Right atrium auricular region (tissue), 2 donors: ENCODE measurements around the gene NUDC. TPM values are rescaled to one million over a fixed set of nuclear protein-coding genes. Genes with fewer than 3 reads are reported as not detected.
A peak's percentile ranks its signal among the peaks of the same experiment; 100 is the strongest.

Source experiments
- DNase-seq: peaks from one replicate; pipeline ENCODE4 v3.0.0-alpha.2; 2019; ENCODE audit warnings: low spot score
- H3K27ac ChIP-seq, 2 donors: fragments of 200-600 bp; sonication (generic); 1 replicate in 1 of 2; 2 replicates in 1 of 2; pipeline ENCODE4 v1.5.1; 2016 to 2019
- H3K27me3 ChIP-seq, 2 donors: fragments of 200-600 bp; sonication (generic); one replicate each; pipeline versions ENCODE4 v1.5.1 to v1.6.0; 2017 to 2019
- H3K36me3 ChIP-seq: fragments of 200-600 bp; sonication (generic); one replicate; pipeline ENCODE4 v1.5.1; 2016
- H3K4me1 ChIP-seq, 2 donors: fragments of 200-600 bp; sonication (generic); one replicate each; pipeline versions ENCODE4 v1.5.1 to v1.6.0; 2017 to 2019
- H3K4me3 ChIP-seq, 2 donors: fragments of 200-600 bp; sonication (generic); 1 replicate in 1 of 2; 2 replicates in 1 of 2; pipeline ENCODE4 v1.5.1; 2017 to 2019; ENCODE audit warnings: mild to moderate bottlenecking in 1 of 2, moderate library complexity in 1 of 2
- H3K9me3 ChIP-seq, 2 donors: fragments of 200-600 bp; sonication (generic); one replicate each; pipeline ENCODE4 v1.5.1; 2019
- total RNA-seq, 2 donors: library from RNA; depleted of rRNA; stranded (reverse); fragments of >200 nt; gene quantifications; one replicate each; pipeline ENCODE4 v1.1.0, GENCODE V29; 2016
- TF ChIP-seq, protein P1 (sequence below), 2 donors: fragments of 200-600 bp; sonication (generic); IDR thresholded peaks; one replicate each; pipeline ENCODE4 v1.5.1; 2019; ENCODE audit warnings: antibody characterized with exemption in 2 of 2

The NUDC gene
- total RNA-seq, 2 donors from 2014 or later: 66.7 to 82.3 TPM

- Histone ChIP-seq H3K4me3 (peak within 1 kb of the TSS; percentile 45 to 46), H3K9me3 (no peaks in the 10 kb centered on the region), H3K4me1 (peaks cover 0 to 5% of the 10 kb centered on the region in 2 donors), H3K27ac (peak within 1 kb of the TSS; percentile 84 to 92), H3K36me3 (no peaks in the 10 kb centered on the region), H3K27me3 (no peaks in the 10 kb centered on the region)
- TF ChIP-seq, protein P1, sequence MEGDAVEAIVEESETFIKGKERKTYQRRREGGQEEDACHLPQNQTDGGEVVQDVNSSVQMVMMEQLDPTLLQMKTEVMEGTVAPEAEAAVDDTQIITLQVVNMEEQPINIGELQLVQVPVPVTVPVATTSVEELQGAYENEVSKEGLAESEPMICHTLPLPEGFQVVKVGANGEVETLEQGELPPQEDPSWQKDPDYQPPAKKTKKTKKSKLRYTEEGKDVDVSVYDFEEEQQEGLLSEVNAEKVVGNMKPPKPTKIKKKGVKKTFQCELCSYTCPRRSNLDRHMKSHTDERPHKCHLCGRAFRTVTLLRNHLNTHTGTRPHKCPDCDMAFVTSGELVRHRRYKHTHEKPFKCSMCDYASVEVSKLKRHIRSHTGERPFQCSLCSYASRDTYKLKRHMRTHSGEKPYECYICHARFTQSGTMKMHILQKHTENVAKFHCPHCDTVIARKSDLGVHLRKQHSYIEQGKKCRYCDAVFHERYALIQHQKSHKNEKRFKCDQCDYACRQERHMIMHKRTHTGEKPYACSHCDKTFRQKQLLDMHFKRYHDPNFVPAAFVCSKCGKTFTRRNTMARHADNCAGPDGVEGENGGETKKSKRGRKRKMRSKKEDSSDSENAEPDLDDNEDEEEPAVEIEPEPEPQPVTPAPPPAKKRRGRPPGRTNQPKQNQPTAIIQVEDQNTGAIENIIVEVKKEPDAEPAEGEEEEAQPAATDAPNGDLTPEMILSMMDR (IDR thresholded peaks at IDR 0.05): no peak
- DNase-seq: no peak
Observed at GRCh38 chr1:26913754-26914619, 7.6 kb upstream of the NUDC start, which contains the start of gene NR0B2. TSS of gene NR0B2 (minus strand) at chr1:26913975. CDS start at chr1:26913940, 35 bp downstream.

- H3K27ac ChIP-seq: peak overlapping the region; percentile 84 to 92
- no peak for DNase-seq
- H3K4me1 ChIP-seq: peaks cover 0 to 5% of the 10 kb centered on the region in 2 donors
- H3K4me3 ChIP-seq: no peak overlapping the region
- no peaks in the 10 kb centered on the region for H3K36me3 ChIP-seq
- no peaks in the 10 kb centered on the region for H3K9me3 ChIP-seq
- TF ChIP-seq, protein P1 (IDR thresholded peaks at IDR 0.05): no peak
- H3K27me3 ChIP-seq: no peaks in the 10 kb centered on the region
Observed at GRCh38 chr1:26915204-26915842, 6.2 kb upstream of the NUDC start.

DNA sequence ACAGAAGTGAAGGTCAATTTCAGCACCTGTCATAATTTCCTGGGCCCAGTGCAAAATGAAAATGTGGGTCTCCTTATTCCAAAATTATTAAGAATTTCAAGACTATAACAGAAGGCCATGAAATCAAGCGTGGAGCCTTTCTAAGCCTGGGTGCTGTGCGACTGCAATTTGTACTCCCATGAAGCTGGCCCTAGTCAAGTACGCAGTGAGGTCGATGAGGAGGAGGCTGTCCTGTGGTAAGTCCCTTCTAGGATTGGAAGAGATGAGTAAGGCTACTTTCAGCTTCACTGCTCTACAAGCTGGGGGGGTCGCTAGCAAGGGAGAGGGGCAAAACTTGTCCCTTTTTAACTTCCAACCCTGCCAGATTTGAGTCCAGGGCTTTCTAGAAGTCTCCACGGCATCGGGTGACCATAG, 410 bp upstream of the NUDC start:
- TF ChIP-seq, protein P1 (IDR thresholded peaks at IDR 0.05): no peak
- H3K4me3 ChIP-seq: peak overlapping the region; percentile 72 to 99
- no peaks in the 10 kb centered on the region for H3K27me3 ChIP-seq
- peaks cover 20% of the 10 kb centered on the region for H3K36me3 ChIP-seq
- H3K27ac ChIP-seq: peak overlapping the region; percentile 76 to 94
- no peaks in the 10 kb centered on the region for H3K9me3 ChIP-seq
- no peak for DNase-seq
- H3K4me1 ChIP-seq: peaks cover 0 to 25% of the 10 kb centered on the region in 2 donors

DNA sequence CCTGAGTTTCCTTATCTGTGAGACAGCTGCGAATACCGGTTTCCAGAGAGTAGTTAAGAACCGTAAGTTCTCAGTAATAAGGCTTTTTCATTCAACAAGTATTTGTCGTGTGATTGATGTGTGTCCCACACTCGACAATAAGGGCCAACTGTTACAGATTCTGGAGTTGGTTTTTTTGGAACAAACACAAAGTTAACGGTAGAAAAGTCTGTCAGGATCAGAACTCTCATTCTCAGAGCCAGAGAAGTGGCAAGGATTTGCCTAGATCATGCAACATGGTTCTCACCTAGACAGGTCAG, 837 bp downstream of the NUDC start:
- peak overlapping the region in 1 of 2 donors; percentile 94 for H3K27ac ChIP-seq
- DNase-seq: no peak
- H3K36me3 ChIP-seq: peaks cover 33% of the 10 kb centered on the region
- no peaks in the 10 kb centered on the region for H3K27me3 ChIP-seq
- H3K9me3 ChIP-seq: no peaks in the 10 kb centered on the region
- H3K4me1 ChIP-seq: peaks cover 0 to 25% of the 10 kb centered on the region in 2 donors
- TF ChIP-seq, protein P1 (IDR thresholded peaks at IDR 0.05): no peak
- H3K4me3 ChIP-seq: peak overlapping the region; percentile 72 to 99

DNA sequence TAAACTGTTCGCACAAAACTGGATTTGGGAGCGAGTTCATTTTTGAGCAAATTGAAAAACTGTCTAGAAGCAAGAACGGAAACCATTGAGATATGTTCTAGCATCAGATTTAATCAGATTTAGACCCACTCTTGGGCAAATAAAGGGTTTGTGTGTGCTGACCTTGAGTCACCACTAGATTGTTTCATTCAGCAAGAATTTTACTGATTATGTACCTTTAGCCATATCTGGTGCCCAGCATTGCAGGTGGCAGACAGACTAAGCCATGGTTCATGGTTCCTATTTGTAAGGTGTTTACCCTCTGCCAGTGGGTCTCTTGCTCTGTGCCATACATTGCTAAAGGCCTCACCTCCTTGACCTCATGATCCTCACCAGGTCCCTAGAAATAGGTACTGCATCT, 1.4 kb downstream of the NUDC start:
- TF ChIP-seq, protein P1 (IDR thresholded peaks at IDR 0.05): no peak
- Histone ChIP-seq H3K36me3 (peaks cover 38% of the 10 kb centered on the region), H3K27ac (no peak overlapping the region), H3K4me1 (peaks cover 0 to 25% of the 10 kb centered on the region in 2 donors), H3K4me3 (no peak overlapping the region), H3K9me3 (no peaks in the 10 kb centered on the region), H3K27me3 (no peaks in the 10 kb centered on the region)
- no peak for DNase-seq
